Bronchial epithelial cell (primary cell): ENCODE measurements around the gene EGFR. TPM values are rescaled to one million over a fixed set of nuclear protein-coding genes. Genes with fewer than 3 reads are reported as not detected.

Experiments
- DNase-seq: peaks from one replicate; pipeline ENCODE4 v3.0.0-alpha.2; 2010; ENCODE audit warnings: low read depth
- FAIRE-seq: peaks from 2 replicates; lab custom pipeline; 2011; peaks lifted over from hg19 to GRCh38; lab: Jason Lieb, UNC
- H3K27me3 ChIP-seq: 2 replicates; pipeline ENCODE4 v1.5.1; 2011; ENCODE audit warnings: low read length; ENCODE audit not compliant: control insufficient read depth, insufficient read depth
- H3K36me3 ChIP-seq: 2 replicates; pipeline ENCODE4 v1.5.1; 2011; ENCODE audit warnings: low read length; ENCODE audit not compliant: control insufficient read depth, insufficient read depth
- H3K4me3 ChIP-seq: 2 replicates; pipeline ENCODE4 v1.5.1; 2011; ENCODE audit warnings: mild to moderate bottlenecking, low read depth, low read length, control low read depth
- CTCF ChIP-seq: IDR thresholded peaks from 2 replicates; pipeline ENCODE4 v1.5.1; 2011; ENCODE audit warnings: mild to moderate bottlenecking, moderate library complexity, low read length, control low read depth, inconsistent platforms; ENCODE audit not compliant: insufficient read depth, severe bottlenecking
- total RNA-seq: library from RNA; depleted of rRNA; stranded (reverse); fragments of >200 nt; gene quantifications from 2 replicates; pipeline ENCODE4 v1.2.1, GENCODE V29; 2014

Gene EGFR
- total RNA-seq, 1 donor from 2014 or later: 137 TPM

- no peak for FAIRE-seq
- TF ChIP-seq CTCF: no peak
- H3K27me3 ChIP-seq: no peaks in the 10 kb centered on the region
- H3K4me3 ChIP-seq: no peak overlapping the region
- peaks cover 44% of the 10 kb centered on the region for H3K36me3 ChIP-seq
- DNase-seq: no peak
Measured at GRCh38 chr7:55142919-55143600, 124.2 kb downstream of the EGFR start.

- FAIRE-seq: no peak
- peaks cover 45% of the 10 kb centered on the region for H3K36me3 ChIP-seq
- DNase-seq: no peak
Measured at GRCh38 chr7:55144333-55145317, 125.8 kb downstream of the EGFR start.

GRCh38 chr7:55145606-55146005 is 126.8 kb downstream of the EGFR start:
- TF ChIP-seq CTCF: no peak
- no peaks in the 10 kb centered on the region for H3K27me3 ChIP-seq
- H3K36me3 ChIP-seq: peaks cover 49% of the 10 kb centered on the region
- H3K4me3 ChIP-seq: no peak overlapping the region
- DNase-seq (no peak), FAIRE-seq (no peak)

More at GRCh38 chr7:55144333-55145317, 125.8 kb downstream of the EGFR start:
- Histone ChIP-seq H3K27me3 (no peaks in the 10 kb centered on the region), H3K4me3 (no peak overlapping the region)
- TF ChIP-seq CTCF: peak; percentile 45

- no peak for TF ChIP-seq CTCF
- Histone ChIP-seq H3K27me3 (no peaks in the 10 kb centered on the region), H3K36me3 (peaks cover 59% of the 10 kb centered on the region), H3K4me3 (no peak overlapping the region)
- FAIRE-seq: no peak
- no peak for DNase-seq
Measured at GRCh38 chr7:55147101-55147500, 128.3 kb downstream of the EGFR start.

- H3K4me3 ChIP-seq: no peak overlapping the region
- no peak for TF ChIP-seq CTCF
- no peaks in the 10 kb centered on the region for H3K27me3 ChIP-seq
- FAIRE-seq (no peak), DNase-seq (no peak)
- H3K36me3 ChIP-seq: peaks cover 60% of the 10 kb centered on the region
Measured at GRCh38 chr7:55147736-55148135, 128.9 kb downstream of the EGFR start.
